Vagina (tissue), 2 donors: ENCODE measurements around the gene NACC2.

Experiments used
- POLR2A ChIP-seq, 2 donors: fragments of 450-650 bp; IDR thresholded peaks; one replicate each; pipeline ENCODE4 v1.6.1; 2017; ENCODE audit warnings: antibody characterized with exemption in 2 of 2, mild to moderate bottlenecking in 2 of 2, moderate library complexity in 2 of 2
- POLR2AphosphoS5 ChIP-seq, 2 donors: sonication (generic); formaldehyde crosslinking; IDR thresholded peaks; one replicate each; pipeline ENCODE4 v1.9.0; 2017; ENCODE audit warnings: antibody characterized with exemption in 2 of 2, mild to moderate bottlenecking in 2 of 2, low read depth in 1 of 2; ENCODE audit not compliant: insufficient read depth in 1 of 2
- TF ChIP-seq, protein P1 (sequence below), 3 experiments: fragments of 450-650 bp in 2 of 3; fragments of 200-600 bp in 1 of 3; sonication (generic) in 1 of 3; IDR thresholded peaks; one replicate each; pipeline ENCODE4 v1.5.1; 2017 to 2019; ENCODE audit warnings: antibody characterized with exemption in 3 of 3, mild to moderate bottlenecking in 2 of 3, moderate library complexity in 2 of 3

DNA sequence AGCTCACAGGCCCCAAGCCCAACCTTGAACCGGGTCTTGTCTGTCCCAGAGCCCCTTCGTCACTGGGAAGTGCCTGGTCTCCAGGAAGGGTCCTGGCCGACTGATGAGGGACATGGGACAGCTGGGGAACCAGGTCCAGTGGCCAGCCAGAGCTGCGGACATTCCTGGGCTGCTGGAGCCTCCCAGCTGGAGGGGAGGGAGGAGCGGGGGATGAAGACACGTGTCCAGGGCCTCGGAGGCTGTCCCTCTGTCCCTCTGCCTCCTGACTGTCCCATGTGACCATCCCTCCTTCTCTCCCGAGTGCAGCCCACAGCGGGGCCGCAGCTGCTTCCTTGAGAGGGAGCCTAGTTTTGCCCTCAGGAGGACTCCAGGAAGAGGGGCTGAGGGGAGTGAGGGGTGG, 92.2 kb downstream of the NACC2 start:
- TF ChIP-seq POLR2AphosphoS5 (IDR thresholded peaks at IDR 0.05; ENCODE audit: insufficient read depth in 1 of 2, low read depth in 1 of 2), result no peak
- TF ChIP-seq, protein P1, sequence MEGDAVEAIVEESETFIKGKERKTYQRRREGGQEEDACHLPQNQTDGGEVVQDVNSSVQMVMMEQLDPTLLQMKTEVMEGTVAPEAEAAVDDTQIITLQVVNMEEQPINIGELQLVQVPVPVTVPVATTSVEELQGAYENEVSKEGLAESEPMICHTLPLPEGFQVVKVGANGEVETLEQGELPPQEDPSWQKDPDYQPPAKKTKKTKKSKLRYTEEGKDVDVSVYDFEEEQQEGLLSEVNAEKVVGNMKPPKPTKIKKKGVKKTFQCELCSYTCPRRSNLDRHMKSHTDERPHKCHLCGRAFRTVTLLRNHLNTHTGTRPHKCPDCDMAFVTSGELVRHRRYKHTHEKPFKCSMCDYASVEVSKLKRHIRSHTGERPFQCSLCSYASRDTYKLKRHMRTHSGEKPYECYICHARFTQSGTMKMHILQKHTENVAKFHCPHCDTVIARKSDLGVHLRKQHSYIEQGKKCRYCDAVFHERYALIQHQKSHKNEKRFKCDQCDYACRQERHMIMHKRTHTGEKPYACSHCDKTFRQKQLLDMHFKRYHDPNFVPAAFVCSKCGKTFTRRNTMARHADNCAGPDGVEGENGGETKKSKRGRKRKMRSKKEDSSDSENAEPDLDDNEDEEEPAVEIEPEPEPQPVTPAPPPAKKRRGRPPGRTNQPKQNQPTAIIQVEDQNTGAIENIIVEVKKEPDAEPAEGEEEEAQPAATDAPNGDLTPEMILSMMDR (IDR thresholded peaks at IDR 0.05), result no peak
- no peak for TF ChIP-seq POLR2A (IDR thresholded peaks at IDR 0.05)
